Measurements from ENCODE around the gene IL4I1.
"Not testable (repeated sequence)": the region's sequence is repeated elsewhere in the genome, so short reads cannot be mapped to it uniquely, and the experiment has no call there.

IL4I1 gene, protein sequence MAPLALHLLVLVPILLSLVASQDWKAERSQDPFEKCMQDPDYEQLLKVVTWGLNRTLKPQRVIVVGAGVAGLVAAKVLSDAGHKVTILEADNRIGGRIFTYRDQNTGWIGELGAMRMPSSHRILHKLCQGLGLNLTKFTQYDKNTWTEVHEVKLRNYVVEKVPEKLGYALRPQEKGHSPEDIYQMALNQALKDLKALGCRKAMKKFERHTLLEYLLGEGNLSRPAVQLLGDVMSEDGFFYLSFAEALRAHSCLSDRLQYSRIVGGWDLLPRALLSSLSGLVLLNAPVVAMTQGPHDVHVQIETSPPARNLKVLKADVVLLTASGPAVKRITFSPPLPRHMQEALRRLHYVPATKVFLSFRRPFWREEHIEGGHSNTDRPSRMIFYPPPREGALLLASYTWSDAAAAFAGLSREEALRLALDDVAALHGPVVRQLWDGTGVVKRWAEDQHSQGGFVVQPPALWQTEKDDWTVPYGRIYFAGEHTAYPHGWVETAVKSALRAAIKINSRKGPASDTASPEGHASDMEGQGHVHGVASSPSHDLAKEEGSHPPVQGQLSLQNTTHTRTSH

DNA sequence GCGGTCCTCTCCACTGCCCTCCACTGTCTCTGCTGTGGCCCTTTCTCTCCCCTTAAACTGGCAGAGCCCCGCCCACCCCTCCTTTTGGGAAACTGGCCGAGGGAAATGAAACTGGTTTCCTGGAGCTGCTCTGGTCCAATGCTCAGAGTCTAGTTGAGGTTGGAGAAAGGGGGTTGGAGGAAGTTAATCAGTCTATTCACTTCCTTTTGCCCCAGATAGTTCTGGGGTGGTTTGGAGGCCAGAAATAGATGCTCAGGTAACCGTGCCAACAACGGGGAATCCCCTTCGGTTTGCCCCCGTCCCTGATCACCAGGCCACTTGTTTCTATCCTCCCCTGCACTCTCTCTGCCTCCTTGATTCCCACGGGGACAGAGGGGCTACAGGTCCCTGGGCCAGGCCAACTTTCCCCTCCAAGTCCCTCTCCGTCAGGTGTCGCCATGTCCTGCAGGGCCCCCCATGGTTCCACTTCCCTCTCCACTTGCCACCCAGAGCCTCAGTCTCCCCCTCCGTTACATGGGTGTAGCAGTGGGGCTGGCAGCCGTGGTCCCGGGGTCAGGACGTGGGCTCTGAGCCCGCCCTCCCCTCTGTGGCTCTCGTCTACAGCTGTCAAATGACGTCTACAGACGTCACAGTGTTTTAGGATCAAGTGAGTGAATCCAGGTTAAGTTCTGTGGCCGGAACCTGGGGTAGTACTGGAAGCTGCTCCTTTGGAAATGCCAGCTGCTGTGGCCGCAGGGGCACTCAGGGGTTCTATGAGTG is at the start of gene IL4I1:
Gene IL4I1, minus strand, starts transcription at position 25 of the 759 bp plus-strand sequence. CDS start 727 bp downstream, outside the sequence.
- no peaks in the 10 kb centered on the region for H3K36me3 Mint-ChIP-seq (ENCODE audit: low read depth)
- H3K4me1 Mint-ChIP-seq (ENCODE audit: low read depth), result peaks cover 74% of the 10 kb centered on the region
- peak within 1 kb of the TSS; percentile 94 for H3K4me3 Mint-ChIP-seq
- H3K27me3 Mint-ChIP-seq, result peaks cover 6% of the 10 kb centered on the region
- no peaks in the 10 kb centered on the region for H3K9me3 Mint-ChIP-seq
- peak within 1 kb of the TSS; percentile 95 for H3K27ac Mint-ChIP-seq
- intact Hi-C loops (cut with micrococcal nuclease), result no loop called here

DNA sequence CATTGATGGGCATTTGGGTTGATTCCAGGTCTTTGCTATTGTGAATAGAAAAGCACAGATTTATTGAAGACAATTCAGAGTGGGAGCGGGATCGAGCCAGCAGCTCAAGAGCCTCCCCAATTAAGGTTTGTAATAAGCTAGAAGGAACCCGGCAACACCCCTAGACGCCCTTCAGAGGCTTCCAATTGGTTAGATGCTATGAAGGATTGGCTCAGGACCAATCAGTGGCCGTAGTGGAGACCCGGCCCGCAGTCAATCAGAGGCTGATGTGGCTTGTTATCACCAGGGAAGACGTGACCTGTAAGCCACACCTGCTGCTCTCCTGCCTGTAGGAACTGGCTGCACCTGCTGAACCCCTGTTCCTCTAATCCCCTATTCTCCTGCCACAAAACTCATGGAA is 49.7 kb upstream of the IL4I1 start:
- H3K4me3 Mint-ChIP-seq, result no peak overlapping the region
- peaks cover 66% of the 10 kb centered on the region for H3K27me3 Mint-ChIP-seq
- H3K4me1 Mint-ChIP-seq (ENCODE audit: low read depth), result peaks cover 51% of the 10 kb centered on the region
- no peaks in the 10 kb centered on the region for H3K36me3 Mint-ChIP-seq (ENCODE audit: low read depth)
- intact Hi-C loops (cut with micrococcal nuclease), result no loop called here
- no peaks in the 10 kb centered on the region for H3K9me3 Mint-ChIP-seq
- no peak overlapping the region for H3K27ac Mint-ChIP-seq

DNA sequence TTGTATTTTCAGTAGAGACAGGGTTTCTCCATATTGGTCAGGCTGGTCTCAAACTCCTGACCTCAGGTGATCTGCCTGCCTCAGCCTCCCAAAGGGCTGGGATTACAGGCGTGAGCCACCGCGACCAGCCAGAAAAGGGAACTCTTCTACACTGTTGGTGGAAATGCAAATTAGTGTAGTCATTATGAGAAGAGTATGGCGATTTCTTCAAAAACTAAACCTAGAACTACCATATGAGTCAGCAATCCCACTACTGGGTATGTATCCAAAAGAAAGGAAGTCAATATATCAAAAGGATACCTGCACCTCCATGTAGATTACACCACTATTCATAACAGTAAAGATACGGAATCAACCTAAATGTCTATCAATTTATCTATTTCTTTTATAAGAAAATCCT is 47.9 kb upstream of the IL4I1 start:
- Mint-ChIP-seq H3K4me1 (ENCODE audit: low read depth) (peaks cover 37% of the 10 kb centered on the region), H3K27ac (peak overlapping the region; percentile 53), H3K27me3 (peaks cover 65% of the 10 kb centered on the region)
- H3K9me3 Mint-ChIP-seq; H3K36me3 Mint-ChIP-seq (ENCODE audit: low read depth); intact Hi-C loops (cut with micrococcal nuclease); H3K4me3 Mint-ChIP-seq: not testable (repeated sequence)

DNA sequence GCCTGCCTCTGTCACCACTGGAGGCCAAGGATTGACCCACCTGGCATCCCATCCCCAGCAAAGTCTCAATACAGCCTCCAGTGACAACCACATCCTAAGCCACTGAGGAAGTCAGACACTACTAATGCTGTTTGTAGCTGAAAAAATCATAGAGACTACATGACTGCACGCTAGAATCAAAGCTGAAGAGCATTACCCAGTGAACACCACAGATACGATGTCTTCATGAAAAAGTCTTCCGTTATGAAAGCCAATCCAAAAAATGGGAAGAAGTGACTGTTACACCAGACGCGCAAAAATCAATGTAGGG is 43.8 kb upstream of the IL4I1 start:
- no peaks in the 10 kb centered on the region for H3K9me3 Mint-ChIP-seq
- intact Hi-C loops (cut with micrococcal nuclease), result no loop called here
- no peaks in the 10 kb centered on the region for H3K36me3 Mint-ChIP-seq (ENCODE audit: low read depth)
- no peak overlapping the region for H3K4me3 Mint-ChIP-seq
- H3K4me1 Mint-ChIP-seq (ENCODE audit: low read depth), result peaks cover 54% of the 10 kb centered on the region
- H3K27me3 Mint-ChIP-seq, result peaks cover 36% of the 10 kb centered on the region
- H3K27ac Mint-ChIP-seq, result no peak overlapping the region

DNA sequence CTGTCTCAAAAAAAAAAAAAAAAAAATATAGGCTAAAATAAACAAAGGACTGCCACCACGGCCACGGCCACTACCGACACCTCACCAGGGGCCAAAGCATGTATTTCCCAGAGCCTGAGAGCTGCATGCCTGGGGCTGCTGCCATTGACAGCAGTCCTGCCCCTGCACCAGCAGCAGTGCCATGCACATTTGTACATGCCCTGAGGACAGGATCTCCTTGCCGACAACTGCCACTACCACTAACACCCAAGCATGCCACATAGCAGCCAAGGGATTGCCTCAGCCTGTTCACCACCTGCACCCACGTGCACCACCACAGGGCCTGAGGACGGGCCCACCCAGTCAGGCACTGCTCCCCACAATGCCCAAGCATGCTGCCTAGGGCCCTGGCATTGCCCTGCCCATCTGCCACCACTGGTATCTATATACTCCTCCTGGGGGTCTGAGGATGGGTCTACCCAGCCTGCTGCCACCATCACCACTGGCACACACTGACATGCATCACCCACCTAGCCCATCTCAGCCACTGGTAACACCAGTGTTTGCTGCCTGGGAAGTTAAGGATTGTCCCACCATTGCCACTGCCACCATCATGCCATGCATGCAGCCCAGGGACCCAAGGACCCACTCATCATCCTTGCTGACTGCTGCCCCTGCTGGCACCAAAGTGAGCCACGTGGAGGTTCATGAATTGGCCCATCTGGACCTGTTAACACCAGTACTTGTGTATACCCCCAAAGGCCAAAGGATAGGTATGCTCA is 43.2 kb upstream of the IL4I1 start:
- Mint-ChIP-seq H3K36me3 (ENCODE audit: low read depth) (no peaks in the 10 kb centered on the region), H3K4me1 (ENCODE audit: low read depth) (peaks cover 49% of the 10 kb centered on the region), H3K27ac (no peak overlapping the region), H3K4me3 (no peak overlapping the region), H3K27me3 (peaks cover 36% of the 10 kb centered on the region), H3K9me3 (no peaks in the 10 kb centered on the region)
- intact Hi-C loops (cut with micrococcal nuclease), result no loop called here

DNA sequence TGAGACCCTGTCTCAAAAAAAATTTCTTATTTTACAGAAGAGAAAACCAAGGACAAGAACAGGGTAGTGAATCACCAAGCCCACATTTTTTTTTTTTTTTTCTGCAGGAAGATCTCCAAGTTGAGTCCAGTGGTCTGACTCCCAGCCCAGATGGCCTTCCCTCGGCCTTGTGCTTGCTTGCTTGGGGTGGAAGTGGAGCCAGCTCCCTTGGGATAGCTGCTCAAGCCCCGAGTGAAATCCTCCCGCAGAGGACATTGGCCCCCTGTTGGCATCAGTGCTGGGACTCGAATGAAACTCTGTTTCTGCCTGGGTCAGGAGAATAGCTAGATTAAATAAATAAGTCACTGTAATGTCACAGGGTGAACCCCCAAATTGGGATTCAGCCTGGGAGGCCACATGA is 42.0 kb upstream of the IL4I1 start:
- H3K27ac Mint-ChIP-seq, result no peak overlapping the region
- intact Hi-C loops (cut with micrococcal nuclease), result no loop called here

DNA sequence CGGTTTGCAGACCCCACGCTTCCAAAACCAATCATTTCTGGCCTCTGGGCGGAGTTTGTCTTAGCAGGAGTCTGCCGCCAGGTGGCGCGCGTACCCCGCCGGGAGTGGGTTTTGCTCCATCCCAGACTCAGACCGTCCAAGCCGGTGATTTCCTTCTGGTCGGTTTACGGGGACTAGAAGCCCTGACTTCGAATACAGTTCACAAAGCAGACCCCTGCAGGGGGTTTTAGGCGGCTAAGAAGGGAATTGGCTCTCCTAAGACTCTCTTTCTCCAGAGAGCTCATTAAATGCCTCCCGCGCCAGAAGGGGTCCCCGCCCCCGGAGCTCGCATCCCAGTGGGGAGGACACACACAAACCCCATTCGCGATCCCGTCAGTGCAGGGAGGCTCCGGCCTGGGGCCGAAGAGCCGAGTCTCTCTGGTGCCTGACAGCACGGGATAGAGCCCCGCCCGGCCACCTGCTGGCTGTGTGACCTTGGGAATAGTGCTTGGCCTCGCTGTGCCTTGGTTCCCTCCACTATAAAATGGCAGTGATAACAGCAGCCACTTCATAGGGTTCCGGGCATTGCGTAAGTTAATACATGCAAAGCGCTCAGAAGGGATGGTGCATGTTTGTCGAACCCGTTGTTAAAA is 41.2 kb upstream of the IL4I1 start:
- intact Hi-C loops (cut with micrococcal nuclease), result loop anchor here (1.0 kb wide), 1 partner anchor 45 kb away; no protein-coding TSS in a partner anchor
- Mint-ChIP-seq H3K4me1 (ENCODE audit: low read depth) (peaks cover 38% of the 10 kb centered on the region), H3K4me3 (no peak overlapping the region), H3K36me3 (ENCODE audit: low read depth) (peaks cover 12% of the 10 kb centered on the region), H3K27ac (no peak overlapping the region), H3K9me3 (no peaks in the 10 kb centered on the region), H3K27me3 (peaks cover 34% of the 10 kb centered on the region)

More for the DNA sequence above, 42.0 kb upstream of the IL4I1 start:
- peaks cover 36% of the 10 kb centered on the region for H3K27me3 Mint-ChIP-seq
- peaks cover 4% of the 10 kb centered on the region for H3K36me3 Mint-ChIP-seq (ENCODE audit: low read depth)
- H3K4me1 Mint-ChIP-seq (ENCODE audit: low read depth), result peaks cover 39% of the 10 kb centered on the region
- H3K9me3 Mint-ChIP-seq, result no peaks in the 10 kb centered on the region
- H3K4me3 Mint-ChIP-seq, result no peak overlapping the region

DNA sequence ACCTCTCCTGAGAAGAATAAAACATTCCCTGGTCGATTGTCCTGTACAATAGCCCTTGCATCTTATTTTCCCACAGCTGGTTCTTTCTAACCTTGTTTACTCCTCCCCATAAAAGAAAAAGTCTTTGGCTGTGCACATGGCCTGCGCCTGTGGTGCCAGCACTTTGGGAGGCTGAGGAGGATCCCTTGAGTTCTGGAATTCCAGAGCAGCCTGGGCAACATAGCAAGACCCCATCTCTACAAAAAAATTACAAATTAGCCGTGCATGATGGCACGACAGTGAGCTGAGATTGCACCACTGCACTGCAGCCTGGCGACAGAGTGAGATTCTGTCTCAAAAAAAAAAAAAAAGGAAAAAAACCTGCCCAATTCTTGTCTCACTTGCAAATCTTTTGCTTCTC is 39.9 kb upstream of the IL4I1 start:
- no peak overlapping the region for H3K4me3 Mint-ChIP-seq
- intact Hi-C loops (cut with micrococcal nuclease), result no loop called here
- H3K36me3 Mint-ChIP-seq (ENCODE audit: low read depth), result peaks cover 26% of the 10 kb centered on the region
- peaks cover 44% of the 10 kb centered on the region for H3K4me1 Mint-ChIP-seq (ENCODE audit: low read depth)
- no peaks in the 10 kb centered on the region for H3K9me3 Mint-ChIP-seq
- no peak overlapping the region for H3K27ac Mint-ChIP-seq
- H3K27me3 Mint-ChIP-seq, result peaks cover 25% of the 10 kb centered on the region

DNA sequence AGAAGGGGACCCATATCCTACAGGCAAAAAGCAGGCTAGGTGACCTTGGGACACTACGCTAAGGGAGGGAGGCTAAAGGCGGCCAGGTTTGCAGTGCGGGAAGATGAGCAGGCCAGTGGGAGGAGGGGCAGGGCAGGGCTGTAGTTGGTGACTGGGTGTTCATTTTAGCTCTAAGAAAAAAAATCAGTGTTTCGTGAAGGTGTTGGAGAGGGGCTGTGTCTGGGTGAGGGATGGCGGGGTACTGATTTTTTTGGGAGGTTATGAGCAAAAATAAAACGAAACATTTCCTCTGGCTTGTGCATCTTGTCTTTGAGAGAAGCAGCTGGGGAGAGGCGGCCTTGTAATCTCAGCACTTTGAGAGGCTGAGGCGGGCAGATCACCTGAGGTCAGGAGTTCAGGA is 37.0 kb upstream of the IL4I1 start:
- Mint-ChIP-seq H3K4me3 (peak overlapping the region; percentile 35), H3K36me3 (ENCODE audit: low read depth) (peaks cover 55% of the 10 kb centered on the region), H3K27me3 (peaks cover 10% of the 10 kb centered on the region), H3K9me3 (no peaks in the 10 kb centered on the region), H3K27ac (peak overlapping the region; percentile 45), H3K4me1 (ENCODE audit: low read depth) (peaks cover 65% of the 10 kb centered on the region)
- intact Hi-C loops (cut with micrococcal nuclease), result no loop called here

DNA sequence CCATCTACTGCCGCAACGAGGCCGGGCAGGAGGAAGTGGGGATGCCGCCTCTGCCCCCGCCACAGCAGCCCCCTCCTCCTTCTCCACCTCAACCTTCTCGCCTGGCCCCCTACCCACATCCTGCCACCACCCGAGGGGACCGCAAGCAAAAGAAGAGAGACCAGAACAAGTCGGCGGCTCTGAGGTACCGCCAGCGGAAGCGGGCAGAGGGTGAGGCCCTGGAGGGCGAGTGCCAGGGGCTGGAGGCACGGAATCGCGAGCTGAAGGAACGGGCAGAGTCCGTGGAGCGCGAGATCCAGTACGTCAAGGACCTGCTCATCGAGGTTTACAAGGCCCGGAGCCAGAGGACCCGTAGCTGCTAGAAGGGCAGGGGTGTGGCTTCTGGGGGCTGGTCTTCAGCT is 36.0 kb upstream of the IL4I1 start:
- peaks cover 10% of the 10 kb centered on the region for H3K27me3 Mint-ChIP-seq
- no peaks in the 10 kb centered on the region for H3K9me3 Mint-ChIP-seq
- peak overlapping the region; percentile 28 for H3K4me3 Mint-ChIP-seq
- peaks cover 64% of the 10 kb centered on the region for H3K36me3 Mint-ChIP-seq (ENCODE audit: low read depth)
- peaks cover 66% of the 10 kb centered on the region for H3K4me1 Mint-ChIP-seq (ENCODE audit: low read depth)
- intact Hi-C loops (cut with micrococcal nuclease), result no loop called here
- H3K27ac Mint-ChIP-seq, result no peak overlapping the region

DNA sequence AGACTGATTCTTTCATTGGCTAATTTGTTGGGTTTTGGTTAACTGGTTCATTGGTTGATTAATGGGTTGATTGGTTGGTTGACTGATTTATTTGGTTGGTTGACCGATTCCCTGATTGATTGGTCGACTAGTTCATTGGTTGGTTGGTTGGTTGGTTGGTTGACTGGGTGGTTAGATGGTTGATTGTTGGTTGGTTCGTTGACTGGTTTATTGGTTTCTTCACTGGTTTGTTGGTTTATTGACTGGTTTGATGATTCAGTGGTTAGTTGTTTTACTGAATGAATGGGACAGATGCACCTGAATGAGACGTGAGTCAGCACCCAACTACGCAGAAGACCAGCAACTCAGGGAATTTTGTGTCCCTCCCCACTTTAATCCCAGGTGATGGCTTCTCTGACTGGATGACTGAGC is 35.4 kb upstream of the IL4I1 start:
- peak overlapping the region; percentile 85 for H3K4me3 Mint-ChIP-seq
- H3K9me3 Mint-ChIP-seq, result no peaks in the 10 kb centered on the region
- H3K4me1 Mint-ChIP-seq (ENCODE audit: low read depth), result peaks cover 66% of the 10 kb centered on the region
- intact Hi-C loops (cut with micrococcal nuclease), result no loop called here
- H3K36me3 Mint-ChIP-seq (ENCODE audit: low read depth), result peaks cover 71% of the 10 kb centered on the region
- H3K27me3 Mint-ChIP-seq, result peaks cover 10% of the 10 kb centered on the region
- H3K27ac Mint-ChIP-seq, result peak overlapping the region; percentile 30

DNA sequence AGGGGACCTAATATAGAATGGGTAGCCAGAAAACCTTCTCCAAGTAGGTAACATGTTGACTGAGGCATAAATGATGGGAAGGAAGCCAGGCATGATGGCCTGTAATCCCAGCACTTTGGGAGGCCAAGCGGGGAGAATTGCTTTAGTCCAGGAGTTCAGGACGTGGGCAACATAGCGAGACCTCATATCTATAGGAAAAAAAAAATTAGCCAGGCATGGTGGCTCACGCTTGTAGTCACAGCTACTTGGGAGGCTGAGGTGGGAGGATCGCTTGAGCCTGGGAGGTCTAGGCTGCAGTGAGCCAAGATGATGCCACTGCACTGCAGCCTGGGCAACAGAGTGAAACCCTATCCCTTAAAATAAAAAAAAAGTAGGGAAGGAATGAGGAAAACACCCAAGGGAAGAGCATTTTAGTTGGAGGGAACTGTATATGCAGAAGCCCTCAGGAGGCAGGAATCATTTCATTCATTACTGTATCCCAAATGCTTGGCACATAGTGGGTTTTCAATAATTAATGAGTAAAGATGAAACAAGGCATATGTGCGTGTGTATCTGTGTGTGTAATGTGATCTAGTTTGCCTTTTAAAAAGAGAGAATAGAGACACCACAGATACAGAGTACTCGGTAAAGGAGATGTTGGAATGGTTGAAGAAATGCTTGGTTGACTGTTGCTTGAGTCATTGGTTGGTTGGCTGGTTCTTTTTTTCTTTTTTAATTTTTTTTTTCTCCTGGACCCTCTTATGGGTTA is 34.8 kb upstream of the IL4I1 start:
- H3K27ac Mint-ChIP-seq, result peak overlapping the region; percentile 92

DNA sequence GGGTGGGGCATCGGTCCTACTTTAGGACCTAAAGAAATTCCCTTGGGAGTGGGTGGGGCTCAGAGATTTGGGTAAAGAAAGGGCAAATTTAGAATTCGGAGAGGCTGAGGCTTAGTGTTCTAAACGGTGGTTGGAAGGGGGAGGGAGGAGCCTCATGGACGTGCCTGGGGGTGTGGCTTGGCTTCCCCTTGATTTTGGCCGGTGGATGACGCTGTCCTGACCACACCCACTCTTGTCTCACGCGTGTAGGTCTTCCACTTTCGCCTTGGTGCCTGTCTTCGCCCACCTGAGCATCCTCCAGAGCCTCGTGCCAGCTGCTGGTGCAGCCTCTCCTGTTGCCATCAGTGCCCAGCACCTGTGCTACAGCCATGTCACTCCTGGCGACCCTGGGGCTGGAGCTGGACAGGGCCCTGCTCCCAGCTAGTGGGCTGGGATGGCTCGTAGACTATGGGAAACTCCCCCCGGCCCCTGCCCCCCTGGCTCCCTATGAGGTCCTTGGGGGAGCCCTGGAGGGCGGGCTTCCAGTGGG is 33.9 kb upstream of the IL4I1 start:
- Mint-ChIP-seq H3K27me3 (peaks cover 10% of the 10 kb centered on the region), H3K4me1 (ENCODE audit: low read depth) (peaks cover 67% of the 10 kb centered on the region), H3K4me3 (peak overlapping the region; percentile 85), H3K27ac (peak overlapping the region; percentile 92), H3K36me3 (ENCODE audit: low read depth) (peaks cover 86% of the 10 kb centered on the region), H3K9me3 (no peaks in the 10 kb centered on the region)
- intact Hi-C loops (cut with micrococcal nuclease), result no loop called here

More for the DNA sequence above, 34.8 kb upstream of the IL4I1 start:
- H3K27me3 Mint-ChIP-seq, result peaks cover 10% of the 10 kb centered on the region
- H3K4me3 Mint-ChIP-seq, result peak overlapping the region; percentile 85
- H3K36me3 Mint-ChIP-seq (ENCODE audit: low read depth), result peaks cover 76% of the 10 kb centered on the region
- H3K9me3 Mint-ChIP-seq, result no peaks in the 10 kb centered on the region
- peaks cover 66% of the 10 kb centered on the region for H3K4me1 Mint-ChIP-seq (ENCODE audit: low read depth)
- intact Hi-C loops (cut with micrococcal nuclease), result no loop called here

All from dendritic cell treated with granulocyte-macrophage colony-stimulating factor and Interleukin-4, amounts not matched to agents 40 ng/mL and 50 ng/mL, for 4 days (primary cell).